ENCODE results near the gene PCDH18. TPM values are rescaled to one million over a fixed set of nuclear protein-coding genes. Genes with fewer than 3 reads are reported as not detected.
"Not testable (repeated sequence)": the region's sequence is repeated elsewhere in the genome, so short reads cannot be mapped to it uniquely, and the experiment has no call there.

Gene PCDH18
- total and polyA plus RNA-seq, 5 experiments from 2014 or later, result 0.07 TPM; not detected in 4

GRCh38 chr4:137523329-137523728 is 9.0 kb downstream of the PCDH18 start:
- Mint-ChIP-seq H3K9me3 (peaks cover 0 to 6% (median 0%) of the 10 kb centered on the region in 9 donors), H3K4me3 (no peak overlapping the region), H3K27me3 (no peaks in the 10 kb centered on the region), H3K36me3 (no peaks in the 10 kb centered on the region), H3K27ac (no peak overlapping the region), H3K4me1 (no peaks in the 10 kb centered on the region)
- no peak for DNase-seq
- no peak for ATAC-seq
- POLR2A ChIA-PET, result no interaction called here

DNA sequence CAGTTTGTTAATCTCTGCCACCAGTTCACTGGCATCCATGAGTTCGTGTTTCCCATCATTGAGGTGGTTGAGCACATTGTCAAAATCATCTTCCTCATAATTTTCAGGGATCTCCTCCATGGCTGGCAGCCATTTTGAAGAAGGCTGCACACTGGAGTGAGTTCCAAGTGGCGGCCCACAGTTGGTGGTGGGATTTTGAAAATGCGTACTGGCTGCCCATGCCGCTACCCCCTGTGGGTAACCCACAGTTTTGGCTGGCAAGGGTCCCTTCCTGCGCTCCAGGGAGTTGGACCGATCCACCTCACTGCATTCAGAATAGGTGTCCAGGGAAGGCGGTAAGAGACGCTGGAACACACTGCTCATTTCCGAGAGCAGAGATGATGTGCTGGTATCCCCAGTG is 11.2 kb downstream of the PCDH18 start:
- H3K36me3 Mint-ChIP-seq, result no peaks in the 10 kb centered on the region
- H3K4me1 Mint-ChIP-seq, result no peaks in the 10 kb centered on the region
- no peak overlapping the region for H3K27ac Mint-ChIP-seq
- no peak overlapping the region for H3K4me3 Mint-ChIP-seq
- POLR2A ChIA-PET, result no interaction called here
- ATAC-seq (no peak), DNase-seq (no peak)
- no peaks in the 10 kb centered on the region for H3K27me3 Mint-ChIP-seq
- H3K9me3 Mint-ChIP-seq, result peaks cover 0 to 3% (median 0%) of the 10 kb centered on the region in 9 donors

DNA sequence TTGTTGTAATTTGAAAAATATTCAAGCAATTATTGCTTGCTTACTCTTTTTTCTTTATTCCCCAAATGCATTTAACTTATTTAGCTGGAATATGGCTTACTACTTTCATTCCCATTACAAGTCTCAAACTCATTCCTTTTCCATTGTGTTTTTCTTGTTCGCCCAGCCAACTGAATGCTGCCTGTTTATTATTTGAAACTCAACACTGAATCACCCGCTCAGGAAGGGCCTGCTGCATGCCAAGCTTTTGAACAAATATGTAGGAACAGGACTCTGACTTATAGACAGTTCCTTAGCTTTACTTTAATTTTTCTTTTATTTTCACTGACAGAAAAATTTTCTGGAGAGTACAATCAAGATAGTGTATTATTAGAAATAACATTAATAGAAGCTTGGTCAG is 12.9 kb downstream of the PCDH18 start:
- no peaks in the 10 kb centered on the region for H3K27me3 Mint-ChIP-seq
- H3K4me1 Mint-ChIP-seq, result no peaks in the 10 kb centered on the region
- peaks cover 0 to 3% (median 0%) of the 10 kb centered on the region in 9 donors for H3K9me3 Mint-ChIP-seq
- no peaks in the 10 kb centered on the region for H3K36me3 Mint-ChIP-seq
- no peak overlapping the region for H3K27ac Mint-ChIP-seq
- ATAC-seq (no peak), DNase-seq (no peak)
- H3K4me3 Mint-ChIP-seq, result no peak overlapping the region
- POLR2A ChIA-PET, result no interaction called here

DNA sequence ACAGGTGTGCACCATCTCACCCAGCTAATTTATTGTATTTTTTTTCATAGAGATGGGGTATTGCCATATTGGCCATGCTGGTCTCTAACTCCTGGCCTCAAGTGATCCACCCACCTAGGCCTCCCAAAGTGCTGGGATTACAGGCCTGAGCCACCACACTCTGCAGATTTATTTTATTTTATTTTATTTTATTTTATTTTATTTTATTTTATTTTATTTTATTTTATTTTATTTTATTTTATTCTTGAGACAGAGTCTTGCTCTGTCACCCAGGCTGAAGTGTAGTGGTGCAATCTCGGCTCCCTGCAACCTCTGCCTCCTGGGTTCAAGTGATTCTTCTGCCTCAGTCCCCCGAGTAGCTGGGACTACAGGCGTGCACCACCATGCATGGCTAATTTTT is 15.0 kb downstream of the PCDH18 start:
- H3K4me1 Mint-ChIP-seq, H3K27ac Mint-ChIP-seq, H3K4me3 Mint-ChIP-seq, H3K27me3 Mint-ChIP-seq, ATAC-seq, H3K36me3 Mint-ChIP-seq, DNase-seq, POLR2A ChIA-PET, H3K9me3 Mint-ChIP-seq: not testable (repeated sequence)

DNA sequence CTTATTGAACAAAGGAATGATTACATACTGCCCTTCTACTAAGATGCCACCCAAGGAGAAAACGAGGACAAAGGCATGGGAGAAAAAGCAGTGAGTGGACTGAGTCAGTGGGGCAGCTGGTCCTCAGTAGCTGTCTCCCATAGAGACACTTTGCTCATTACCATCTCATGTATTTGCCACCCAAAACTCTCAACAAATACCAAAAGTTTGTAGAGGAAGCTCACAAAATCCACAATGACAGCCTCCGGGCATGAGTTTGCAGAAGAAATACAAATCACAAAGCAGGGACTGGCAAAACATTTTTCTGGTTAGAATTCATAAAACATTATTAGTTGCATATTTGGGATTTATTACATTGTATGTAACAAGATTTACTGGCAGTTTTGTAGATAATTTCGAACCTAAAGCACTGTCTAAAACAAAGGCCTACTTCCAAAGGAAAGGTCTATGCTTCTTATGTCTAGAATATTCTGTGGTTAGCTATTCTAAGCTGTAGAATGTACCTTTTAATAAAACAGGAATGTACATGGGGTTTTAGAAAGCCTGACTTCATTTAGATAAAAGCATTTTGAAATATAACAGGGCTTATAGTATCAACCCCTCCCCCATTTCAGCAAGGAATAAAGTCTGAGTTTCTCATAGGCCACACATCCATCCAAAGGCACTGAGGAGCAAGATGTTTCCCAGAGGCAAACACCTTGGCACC is 17.7 kb downstream of the PCDH18 start:
- DNase-seq (no peak), ATAC-seq (no peak)
- H3K36me3 Mint-ChIP-seq, result no peaks in the 10 kb centered on the region
- H3K27ac Mint-ChIP-seq, result no peak overlapping the region
- peaks cover 0 to 3% (median 0%) of the 10 kb centered on the region in 9 donors for H3K9me3 Mint-ChIP-seq
- H3K4me1 Mint-ChIP-seq, result no peaks in the 10 kb centered on the region
- no peaks in the 10 kb centered on the region for H3K27me3 Mint-ChIP-seq
- no peak overlapping the region for H3K4me3 Mint-ChIP-seq
- POLR2A ChIA-PET, result no interaction called here

GRCh38 chr4:137510557-137511265 is 21.6 kb downstream of the PCDH18 start:
- no peak for ATAC-seq
- no peaks in the 10 kb centered on the region for H3K4me1 Mint-ChIP-seq
- H3K9me3 Mint-ChIP-seq, result peaks cover 0 to 7% (median 0%) of the 10 kb centered on the region in 9 donors
- DNase-seq, result no peak
- no peak overlapping the region for H3K4me3 Mint-ChIP-seq
- no peaks in the 10 kb centered on the region for H3K36me3 Mint-ChIP-seq
- no peak overlapping the region for H3K27ac Mint-ChIP-seq
- H3K27me3 Mint-ChIP-seq, result no peaks in the 10 kb centered on the region
- POLR2A ChIA-PET, result no interaction called here

- ATAC-seq (no peak), DNase-seq (no peak)
- Mint-ChIP-seq H3K27me3 (no peaks in the 10 kb centered on the region), H3K4me1 (no peaks in the 10 kb centered on the region), H3K27ac (no peak overlapping the region), H3K36me3 (no peaks in the 10 kb centered on the region), H3K9me3 (peaks cover 0 to 7% (median 0%) of the 10 kb centered on the region in 9 donors), H3K4me3 (no peak overlapping the region)
- POLR2A ChIA-PET, result no interaction called here
Observed at GRCh38 chr4:137509855-137510282, 22.4 kb downstream of the PCDH18 start.

DNA sequence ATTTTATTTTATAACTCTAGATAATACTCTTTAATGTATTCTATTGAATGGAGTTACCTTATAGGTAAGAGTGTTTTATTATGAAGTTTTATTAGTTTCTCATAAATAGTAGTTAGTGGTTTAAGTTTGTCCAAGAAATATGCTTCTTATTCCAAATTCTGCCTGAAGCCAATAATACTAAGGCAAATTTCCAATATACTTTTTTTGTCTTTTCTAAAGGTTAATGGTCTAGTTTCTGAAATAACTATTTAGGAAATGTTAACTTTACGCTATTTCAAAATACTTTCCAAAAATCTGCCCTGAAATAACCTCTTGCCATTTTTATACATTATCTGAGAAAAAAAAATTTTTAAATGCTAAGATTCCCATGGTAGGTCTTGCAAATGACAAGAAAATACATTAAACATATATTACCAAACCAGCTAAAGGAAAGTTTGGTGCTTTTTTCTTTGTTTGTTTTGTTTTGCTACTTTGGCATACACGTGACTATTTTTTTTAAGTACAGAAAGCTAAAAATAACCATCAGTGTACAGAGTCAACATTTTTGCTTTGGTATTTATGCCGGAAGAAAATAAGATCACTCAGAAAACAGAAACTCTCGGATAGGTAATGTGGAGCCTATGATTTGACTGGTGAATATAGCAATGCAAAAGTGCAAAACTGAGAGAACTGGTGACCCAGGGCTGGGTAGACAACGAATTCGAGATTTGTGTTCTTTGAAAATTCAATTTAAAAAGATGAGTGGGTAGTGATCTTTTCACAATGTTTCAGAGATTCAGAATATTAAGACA is 29.8 kb downstream of the PCDH18 start:
- Mint-ChIP-seq H3K27me3 (no peaks in the 10 kb centered on the region), H3K9me3 (peaks cover 0 to 7% (median 1%) of the 10 kb centered on the region in 9 donors), H3K4me1 (no peaks in the 10 kb centered on the region), H3K36me3 (no peaks in the 10 kb centered on the region), H3K4me3 (no peak overlapping the region), H3K27ac (no peak overlapping the region)
- POLR2A ChIA-PET, result no interaction called here
- ATAC-seq, result no peak
- DNase-seq, result no peak

- H3K4me1 Mint-ChIP-seq, H3K27me3 Mint-ChIP-seq, H3K27ac Mint-ChIP-seq, ATAC-seq, H3K36me3 Mint-ChIP-seq, POLR2A ChIA-PET, DNase-seq, H3K9me3 Mint-ChIP-seq, H3K4me3 Mint-ChIP-seq: not testable (repeated sequence)
Observed at GRCh38 chr4:137496267-137496666, 36.0 kb downstream of the PCDH18 start.

DNA sequence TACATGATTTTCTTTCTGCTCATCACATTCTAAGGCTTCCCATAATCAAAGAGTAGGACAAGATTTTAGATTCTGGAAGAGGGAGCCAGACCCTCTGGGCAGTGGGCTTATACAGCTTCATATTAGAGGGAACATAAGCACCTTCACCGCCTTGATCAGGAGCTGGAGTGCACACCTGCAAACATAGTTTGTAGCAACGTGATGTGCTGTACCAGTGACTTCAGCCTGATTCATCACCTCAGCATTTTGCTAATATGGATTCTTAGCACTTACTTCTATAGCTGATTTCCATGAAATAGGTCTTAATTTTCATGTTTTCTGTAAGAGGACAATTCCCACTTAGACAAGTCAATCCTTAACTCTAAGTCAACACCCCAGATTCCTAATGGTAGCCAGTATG is 36.7 kb downstream of the PCDH18 start:
- Mint-ChIP-seq H3K36me3 (no peaks in the 10 kb centered on the region), H3K27ac (no peak overlapping the region), H3K4me3 (no peak overlapping the region), H3K27me3 (no peaks in the 10 kb centered on the region), H3K4me1 (no peaks in the 10 kb centered on the region), H3K9me3 (peaks cover 0 to 5% (median 2%) of the 10 kb centered on the region in 9 donors)
- ATAC-seq (no peak), DNase-seq (no peak)
- POLR2A ChIA-PET, result no interaction called here

- ATAC-seq, DNase-seq, H3K27ac Mint-ChIP-seq, H3K4me3 Mint-ChIP-seq, H3K27me3 Mint-ChIP-seq, H3K36me3 Mint-ChIP-seq, H3K4me1 Mint-ChIP-seq, POLR2A ChIA-PET: not testable (repeated sequence)
- peaks cover 0 to 20% (median 4%) of the 10 kb centered on the region in 9 donors for H3K9me3 Mint-ChIP-seq
Observed at GRCh38 chr4:137483313-137483959, 48.9 kb downstream of the PCDH18 start.

DNA sequence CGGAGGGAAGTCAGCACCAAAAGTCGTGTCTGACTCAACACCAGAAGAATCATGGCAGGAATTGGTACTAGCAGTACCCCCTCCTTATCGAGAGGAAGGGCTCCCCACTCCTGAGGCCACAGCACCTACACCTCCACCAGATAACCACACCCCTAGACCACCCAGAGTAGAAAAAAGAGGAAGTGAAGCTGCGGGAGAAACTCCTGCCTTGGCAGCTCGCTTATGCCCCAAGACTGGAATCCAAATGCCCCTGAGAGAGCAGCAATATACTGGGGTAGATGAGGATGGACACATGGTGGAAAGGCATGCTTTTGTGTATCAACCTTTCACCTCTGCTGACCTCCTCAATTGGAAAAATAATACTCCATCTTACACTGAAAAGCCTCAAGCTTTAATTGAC is 52.6 kb downstream of the PCDH18 start:
- H3K4me1 Mint-ChIP-seq, H3K27me3 Mint-ChIP-seq, H3K4me3 Mint-ChIP-seq, ATAC-seq, H3K36me3 Mint-ChIP-seq, H3K27ac Mint-ChIP-seq, DNase-seq, POLR2A ChIA-PET: not testable (repeated sequence)
- peaks cover 0 to 21% (median 3%) of the 10 kb centered on the region in 9 donors for H3K9me3 Mint-ChIP-seq

DNA sequence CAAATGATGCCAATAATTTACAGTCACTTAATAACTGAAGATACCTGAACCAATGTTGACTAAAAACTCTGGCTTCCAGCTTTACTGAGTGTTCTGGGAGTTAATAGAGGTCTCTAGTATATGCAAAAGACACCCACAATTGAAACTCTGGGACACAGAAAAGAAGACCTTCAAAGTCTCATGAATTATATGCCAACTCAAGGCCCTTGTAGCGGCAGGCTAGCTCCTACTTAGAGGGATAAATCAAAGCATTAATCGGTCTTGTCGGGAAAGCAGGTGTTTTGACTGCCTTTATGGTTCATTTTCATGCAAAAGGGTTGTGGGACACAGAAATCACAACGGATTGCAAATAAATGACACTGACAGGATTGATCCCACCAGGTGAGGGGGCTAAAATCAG is 55.9 kb downstream of the PCDH18 start:
- ATAC-seq, result no peak
- Mint-ChIP-seq H3K36me3 (no peaks in the 10 kb centered on the region), H3K27me3 (peaks cover 0 to 2% (median 0%) of the 10 kb centered on the region in 5 donors), H3K4me1 (no peaks in the 10 kb centered on the region), H3K27ac (no peak overlapping the region), H3K4me3 (no peak overlapping the region), H3K9me3 (peaks cover 0 to 16% (median 3%) of the 10 kb centered on the region in 9 donors)
- no peak for DNase-seq
- POLR2A ChIA-PET, result no interaction called here

All from naive thymus-derived CD8-positive, alpha-beta T cell (primary cell).